Measurements from ENCODE around the gene SYCP2.
"Not testable (repeated sequence)": the region's sequence is repeated elsewhere in the genome, so short reads cannot be mapped to it uniquely, and the experiment has no call there.

Gene SYCP2, protein sequence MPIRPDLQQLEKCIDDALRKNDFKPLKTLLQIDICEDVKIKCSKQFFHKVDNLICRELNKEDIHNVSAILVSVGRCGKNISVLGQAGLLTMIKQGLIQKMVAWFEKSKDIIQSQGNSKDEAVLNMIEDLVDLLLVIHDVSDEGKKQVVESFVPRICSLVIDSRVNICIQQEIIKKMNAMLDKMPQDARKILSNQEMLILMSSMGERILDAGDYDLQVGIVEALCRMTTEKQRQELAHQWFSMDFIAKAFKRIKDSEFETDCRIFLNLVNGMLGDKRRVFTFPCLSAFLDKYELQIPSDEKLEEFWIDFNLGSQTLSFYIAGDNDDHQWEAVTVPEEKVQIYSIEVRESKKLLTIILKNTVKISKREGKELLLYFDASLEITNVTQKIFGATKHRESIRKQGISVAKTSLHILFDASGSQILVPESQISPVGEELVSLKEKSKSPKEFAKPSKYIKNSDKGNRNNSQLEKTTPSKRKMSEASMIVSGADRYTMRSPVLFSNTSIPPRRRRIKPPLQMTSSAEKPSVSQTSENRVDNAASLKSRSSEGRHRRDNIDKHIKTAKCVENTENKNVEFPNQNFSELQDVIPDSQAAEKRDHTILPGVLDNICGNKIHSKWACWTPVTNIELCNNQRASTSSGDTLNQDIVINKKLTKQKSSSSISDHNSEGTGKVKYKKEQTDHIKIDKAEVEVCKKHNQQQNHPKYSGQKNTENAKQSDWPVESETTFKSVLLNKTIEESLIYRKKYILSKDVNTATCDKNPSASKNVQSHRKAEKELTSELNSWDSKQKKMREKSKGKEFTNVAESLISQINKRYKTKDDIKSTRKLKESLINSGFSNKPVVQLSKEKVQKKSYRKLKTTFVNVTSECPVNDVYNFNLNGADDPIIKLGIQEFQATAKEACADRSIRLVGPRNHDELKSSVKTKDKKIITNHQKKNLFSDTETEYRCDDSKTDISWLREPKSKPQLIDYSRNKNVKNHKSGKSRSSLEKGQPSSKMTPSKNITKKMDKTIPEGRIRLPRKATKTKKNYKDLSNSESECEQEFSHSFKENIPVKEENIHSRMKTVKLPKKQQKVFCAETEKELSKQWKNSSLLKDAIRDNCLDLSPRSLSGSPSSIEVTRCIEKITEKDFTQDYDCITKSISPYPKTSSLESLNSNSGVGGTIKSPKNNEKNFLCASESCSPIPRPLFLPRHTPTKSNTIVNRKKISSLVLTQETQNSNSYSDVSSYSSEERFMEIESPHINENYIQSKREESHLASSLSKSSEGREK (N-terminal part only)

DNA sequence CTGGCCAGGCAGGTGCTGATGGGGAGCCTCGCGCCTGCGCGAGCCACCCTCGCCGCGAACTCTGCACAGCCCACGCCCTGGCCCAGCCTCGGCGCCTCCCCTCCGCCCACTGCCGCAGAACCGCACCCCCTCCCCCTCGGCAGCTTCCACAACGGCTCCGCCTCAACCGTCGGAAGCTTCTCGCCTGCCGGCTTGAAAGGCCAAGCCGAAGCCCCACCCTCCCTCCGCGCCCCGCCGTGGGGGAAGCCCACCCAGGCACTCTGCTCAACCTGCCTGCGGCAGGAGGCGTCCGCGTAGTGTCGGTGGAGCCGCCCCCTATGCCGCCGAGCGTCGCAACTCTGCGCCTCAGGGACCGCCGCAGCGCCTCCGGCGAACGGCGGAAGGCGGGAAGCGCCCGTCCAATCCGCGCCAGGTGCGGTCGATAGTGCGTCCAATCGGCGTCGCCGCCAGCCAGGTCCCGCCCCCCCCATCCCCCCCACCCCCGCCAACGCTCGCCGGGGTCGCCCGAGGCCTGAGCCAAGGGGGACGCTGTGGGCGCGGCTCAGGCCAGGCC is at the start of gene SYCP2:
TSS of gene SYCP2 (minus strand) at position 342 of the 553 bp plus-strand sequence. CDS start 11,224 bp downstream, outside the sequence.
- DNase-seq (ENCODE audit: low spot score), result no peak

DNA sequence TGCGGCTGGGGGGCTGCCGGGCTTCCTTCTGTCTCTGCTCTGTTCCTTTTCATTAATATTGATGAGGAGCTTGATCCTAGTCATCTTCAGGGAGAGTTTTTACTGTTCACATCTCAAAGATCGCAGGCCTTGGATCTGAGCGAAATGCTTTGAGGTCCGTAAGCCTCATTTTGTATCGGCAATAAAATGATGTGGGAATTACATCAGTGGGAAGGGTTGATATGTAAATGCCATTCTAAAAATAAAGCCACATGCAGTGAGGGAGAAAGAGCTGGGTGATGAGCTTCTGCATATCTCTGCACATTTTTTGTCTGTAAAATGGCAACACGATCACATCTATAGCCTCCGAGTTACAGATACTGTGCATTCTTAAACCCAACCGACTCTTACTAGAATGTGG is 49.6 kb upstream of the SYCP2 start:
- peak; percentile 47 for DNase-seq (ENCODE audit: low spot score)

DNA sequence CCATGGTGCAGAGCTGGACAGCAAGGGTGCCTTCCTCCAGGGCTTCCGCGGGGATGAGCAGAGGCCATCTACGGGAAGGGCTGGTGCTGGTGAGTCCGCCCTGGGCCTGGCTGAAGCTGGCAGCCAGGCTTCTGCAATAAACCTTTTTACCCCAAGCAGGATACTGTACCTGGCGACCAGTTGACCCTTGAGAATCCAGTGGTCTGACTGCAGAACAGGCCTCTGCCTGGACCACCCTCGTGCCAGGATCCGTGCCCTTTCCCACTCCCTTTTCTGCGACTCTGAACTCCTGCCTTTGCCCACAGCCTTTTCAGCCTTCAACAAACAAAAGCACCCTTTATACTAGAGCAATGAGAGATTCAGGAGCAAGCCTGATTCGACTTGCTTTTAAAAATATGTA is 43.6 kb upstream of the SYCP2 start:
- DNase-seq (ENCODE audit: low spot score), result peak; percentile 52

DNA sequence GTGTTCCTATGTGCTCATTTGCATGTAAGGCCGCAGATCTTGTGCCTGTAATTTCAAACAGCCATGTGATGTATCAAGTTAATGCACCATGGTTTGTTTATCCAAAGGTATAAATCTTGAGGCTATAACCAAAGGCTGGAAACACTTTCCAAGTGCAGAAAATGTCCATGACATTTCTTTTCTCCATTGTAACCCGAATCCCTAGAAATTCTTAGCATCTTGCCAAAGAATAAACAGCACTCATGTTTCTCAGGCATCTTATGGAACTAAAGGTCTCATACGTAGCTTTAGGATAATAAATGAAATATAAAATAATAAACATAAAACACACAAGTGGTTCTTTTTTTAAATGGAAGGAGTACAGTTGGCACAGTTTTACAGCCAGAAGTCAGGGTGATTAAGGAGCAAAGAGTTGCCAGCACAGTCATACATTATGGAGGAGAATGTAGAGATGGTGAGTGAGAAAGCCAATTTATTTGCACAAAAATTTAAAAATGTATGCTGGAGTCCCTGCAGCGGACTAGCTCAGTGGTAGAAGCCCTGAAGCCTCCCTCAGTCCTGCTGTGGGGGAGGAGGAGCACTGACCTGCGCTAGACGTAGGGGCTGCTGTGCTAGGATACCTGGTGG is 42.8 kb upstream of the SYCP2 start:
- DNase-seq (ENCODE audit: low spot score), result no peak

DNA sequence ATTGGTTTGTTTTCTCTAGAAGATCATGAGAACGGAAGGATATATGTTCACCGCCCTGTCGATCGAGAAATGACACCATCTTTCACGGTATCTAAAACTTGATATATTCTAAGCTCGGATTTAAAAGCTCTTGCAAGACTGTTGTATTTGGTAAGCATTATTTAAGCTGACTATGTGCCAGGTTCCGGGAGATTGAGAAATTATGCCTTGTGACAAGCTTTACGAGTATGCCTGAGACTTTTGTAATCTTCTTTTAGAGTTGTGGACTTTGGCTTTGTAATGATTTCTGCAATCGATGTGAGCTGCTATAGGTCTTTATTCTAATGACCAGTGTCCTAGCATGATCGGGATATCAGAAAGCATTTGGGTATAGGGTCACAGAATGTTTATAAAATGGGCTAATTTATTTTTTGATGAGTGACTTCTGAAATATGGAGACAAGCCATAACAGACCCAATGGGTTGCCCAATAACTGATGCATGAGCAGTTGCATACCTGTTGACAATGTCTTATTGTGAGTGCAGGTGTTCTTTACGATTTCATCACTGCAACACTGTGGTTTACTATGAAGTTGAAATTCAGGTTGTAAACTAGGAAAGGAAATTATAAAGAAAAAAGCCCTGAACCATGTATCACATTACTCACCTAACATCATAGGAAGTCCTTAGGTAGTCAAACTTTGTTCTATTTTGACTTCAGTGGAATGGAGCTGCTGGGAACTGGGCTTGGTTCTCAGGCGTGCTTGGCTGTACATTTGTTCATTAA is 38.8 kb upstream of the SYCP2 start:
- no peak for DNase-seq (ENCODE audit: low spot score)

DNA sequence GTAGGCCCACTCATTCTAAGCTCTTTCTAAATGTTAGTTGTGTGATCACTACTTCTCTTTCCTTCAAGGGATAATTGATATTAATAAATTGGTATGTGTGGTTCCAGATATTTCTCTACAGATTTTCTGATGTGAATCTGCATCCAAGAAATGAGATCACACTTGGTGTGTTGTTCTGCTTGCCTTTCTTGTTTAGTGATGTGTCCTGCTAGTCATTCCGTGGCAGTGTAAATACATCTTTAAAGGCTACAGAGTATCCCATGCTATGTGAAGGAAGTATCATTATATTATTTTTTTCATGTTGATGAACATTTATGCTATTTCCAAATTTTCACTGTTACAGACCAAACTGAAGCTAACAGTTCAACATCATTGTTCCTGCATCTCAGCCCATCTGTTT is 38.0 kb upstream of the SYCP2 start:
- no peak for DNase-seq (ENCODE audit: low spot score)

DNA sequence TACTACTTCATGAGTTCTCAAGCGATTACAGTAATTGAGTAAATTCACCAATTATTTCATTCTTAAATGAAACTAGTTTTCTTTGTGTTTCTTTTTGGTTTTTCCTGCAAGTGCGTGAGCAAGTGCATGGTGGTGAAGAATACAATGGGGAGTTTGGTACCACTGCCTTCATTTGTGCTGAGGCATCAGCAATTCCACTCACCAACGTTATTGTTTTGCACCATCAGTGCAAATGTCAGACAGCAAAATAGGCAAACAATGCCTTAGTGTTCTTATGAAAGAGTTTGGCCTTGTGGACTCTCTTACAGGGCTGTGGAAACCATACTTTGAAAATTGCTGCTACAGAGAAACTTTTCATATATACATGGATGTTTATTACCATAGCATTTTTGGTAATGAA is 33.0 kb upstream of the SYCP2 start:
- DNase-seq (ENCODE audit: low spot score), result peak; percentile 85

DNA sequence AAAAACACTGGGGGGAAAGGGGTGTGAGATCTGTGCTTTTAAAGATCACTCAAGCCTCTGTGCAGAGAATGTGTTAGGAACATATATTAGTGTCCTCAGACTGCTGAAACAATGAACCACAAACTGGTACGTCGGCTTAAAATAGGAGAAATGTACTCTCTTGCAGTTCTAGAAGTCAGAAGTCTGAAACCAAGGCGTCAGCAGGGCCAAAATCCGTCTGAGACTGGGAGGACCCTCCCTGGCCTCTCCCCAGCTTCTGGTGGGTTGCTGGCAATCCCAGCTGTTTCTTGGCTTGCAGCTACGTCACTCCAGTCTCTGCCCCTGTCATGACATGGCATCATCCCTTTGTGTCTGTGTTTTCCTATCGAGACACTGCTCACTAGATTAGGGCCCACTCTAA is 28.7 kb upstream of the SYCP2 start:
- no peak for DNase-seq (ENCODE audit: low spot score)

DNA sequence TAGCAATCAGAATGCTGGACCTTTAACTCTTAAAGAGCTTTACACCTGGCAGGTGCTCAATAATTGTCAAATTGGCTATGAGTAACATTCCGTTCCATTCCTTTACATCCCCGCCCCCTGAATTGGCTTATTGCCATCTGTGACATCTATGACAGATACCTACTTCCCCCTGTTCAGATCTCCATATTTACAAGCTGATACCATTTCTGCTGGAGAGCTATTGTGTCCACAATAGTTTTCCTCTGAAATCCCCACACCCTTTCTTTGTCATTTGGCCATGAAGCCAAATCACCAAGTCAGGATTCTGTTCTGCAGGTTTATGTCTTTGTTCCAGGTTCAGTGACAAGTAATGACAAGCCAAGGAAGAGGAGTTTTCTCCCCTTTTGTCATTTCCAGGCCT is 28.0 kb upstream of the SYCP2 start:
- no peak for DNase-seq (ENCODE audit: low spot score)

DNA sequence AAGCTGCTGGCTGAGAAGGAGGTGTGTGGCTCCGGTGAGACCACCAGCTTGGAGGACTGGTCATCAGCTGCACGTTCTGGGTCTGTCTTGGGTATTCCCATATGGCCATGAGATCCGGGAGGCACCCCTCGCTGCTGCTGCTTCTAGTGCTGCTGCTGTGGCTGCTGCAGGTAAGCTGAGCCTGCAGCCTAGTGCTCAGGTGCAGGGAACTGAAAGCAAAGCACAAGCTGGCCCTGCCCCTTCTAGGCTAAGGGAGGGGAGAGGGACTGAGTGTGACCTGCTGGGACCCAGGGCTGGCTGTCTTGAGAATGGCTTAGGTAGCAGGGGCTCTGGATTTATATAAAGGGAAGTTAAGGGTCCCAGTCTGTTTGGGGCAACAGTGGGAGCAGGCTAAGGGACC is 25.2 kb upstream of the SYCP2 start:
- no peak for DNase-seq (ENCODE audit: low spot score)

DNA sequence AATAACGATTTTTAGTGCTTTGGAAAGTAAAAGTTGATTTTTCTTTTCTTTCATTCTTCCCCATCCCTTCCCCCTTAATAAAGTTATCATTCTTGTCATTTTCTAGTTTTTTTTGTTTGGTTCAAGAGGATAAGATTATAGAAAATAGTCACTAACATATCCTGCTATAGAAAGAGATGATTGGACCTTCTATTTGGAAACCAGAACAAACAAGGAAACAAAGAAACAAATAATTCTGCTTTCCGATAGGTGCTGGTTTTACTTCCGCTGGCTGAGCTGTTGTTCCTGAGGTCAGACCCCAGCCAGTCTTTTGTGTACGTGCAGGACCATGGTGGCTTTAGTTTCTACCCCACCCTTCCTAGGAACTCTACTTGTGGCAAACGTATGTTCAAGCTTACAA is 24.7 kb upstream of the SYCP2 start, which contains the start of gene CDH26:
TSS of gene CDH26 (plus strand) at position 301 of the 400 bp plus-strand sequence. CDS start 304 bp downstream, outside the sequence.
- DNase-seq (ENCODE audit: low spot score), result no peak

DNA sequence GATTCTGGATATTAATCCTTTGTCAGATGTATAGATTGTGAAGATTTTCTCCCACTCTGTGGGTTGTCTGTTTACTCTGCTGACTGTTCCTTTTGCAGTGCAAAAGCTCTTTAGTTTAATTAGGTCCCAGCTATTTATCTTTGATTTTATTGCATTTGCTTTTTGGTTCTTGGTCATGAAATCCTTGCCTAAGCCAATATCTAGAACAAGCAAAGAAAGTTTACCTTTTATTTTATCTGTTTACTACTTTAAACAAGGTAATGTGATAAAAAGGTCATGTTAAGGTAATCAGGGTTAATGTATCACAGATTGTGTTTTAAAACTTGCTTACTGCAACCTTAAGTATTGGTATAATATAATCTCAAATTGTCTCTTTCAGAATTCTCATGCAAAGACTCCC is 24.1 kb upstream of the SYCP2 start:
- DNase-seq (ENCODE audit: low spot score), result not testable (repeated sequence)

DNA sequence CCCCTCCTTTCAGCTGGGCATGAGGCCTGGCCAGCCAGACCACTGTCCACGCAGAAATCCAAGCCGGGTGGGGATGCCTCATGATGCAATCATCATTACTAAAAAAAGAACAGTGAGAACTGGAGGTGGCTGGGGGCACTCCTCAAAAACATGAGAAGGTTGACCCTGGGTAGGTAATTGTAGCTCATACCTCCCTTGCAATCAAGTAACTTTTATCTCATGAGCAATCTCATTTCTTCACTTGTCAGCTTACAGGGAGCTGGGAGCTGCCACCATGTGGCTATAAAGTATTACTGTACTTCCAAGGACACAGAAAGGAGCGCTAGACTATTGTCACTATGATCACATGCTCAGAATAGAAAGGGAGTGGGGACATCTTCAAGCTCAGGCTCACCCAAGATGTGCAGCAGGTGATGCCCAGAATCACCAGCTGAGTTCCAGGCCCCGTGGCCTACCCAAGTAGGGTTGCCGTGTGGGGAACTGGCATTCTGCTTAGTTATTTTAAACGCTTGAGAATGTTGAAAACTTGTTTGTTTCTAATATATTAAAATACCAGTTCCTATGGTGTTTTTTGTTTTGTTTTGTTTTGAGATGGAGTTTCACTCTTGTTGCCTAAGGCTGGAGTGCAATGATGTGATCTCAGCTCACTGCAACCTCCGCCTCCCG is 21.8 kb upstream of the SYCP2 start:
- peak; percentile 60 for DNase-seq (ENCODE audit: low spot score)

DNA sequence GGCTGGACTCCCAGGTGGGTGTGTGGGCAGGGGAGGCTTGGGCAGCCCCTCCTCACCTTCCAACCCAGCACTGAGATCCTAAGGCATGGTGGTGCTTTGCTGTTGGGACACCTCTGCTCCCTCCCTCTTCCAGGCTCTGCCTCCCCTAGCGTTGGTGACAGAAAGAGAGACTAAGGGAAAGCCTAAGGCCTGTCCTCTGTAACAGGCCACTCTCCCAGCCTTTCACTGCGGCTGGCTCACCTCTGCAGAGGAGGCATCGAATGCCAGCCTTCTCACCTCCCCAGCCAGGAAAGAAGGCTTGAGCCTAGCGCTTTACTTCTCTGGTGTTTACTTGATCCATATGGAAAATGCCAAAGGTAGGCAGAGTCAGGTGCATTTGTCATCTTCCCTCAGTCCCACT is 21.3 kb upstream of the SYCP2 start:
- no peak for DNase-seq (ENCODE audit: low spot score)

DNA sequence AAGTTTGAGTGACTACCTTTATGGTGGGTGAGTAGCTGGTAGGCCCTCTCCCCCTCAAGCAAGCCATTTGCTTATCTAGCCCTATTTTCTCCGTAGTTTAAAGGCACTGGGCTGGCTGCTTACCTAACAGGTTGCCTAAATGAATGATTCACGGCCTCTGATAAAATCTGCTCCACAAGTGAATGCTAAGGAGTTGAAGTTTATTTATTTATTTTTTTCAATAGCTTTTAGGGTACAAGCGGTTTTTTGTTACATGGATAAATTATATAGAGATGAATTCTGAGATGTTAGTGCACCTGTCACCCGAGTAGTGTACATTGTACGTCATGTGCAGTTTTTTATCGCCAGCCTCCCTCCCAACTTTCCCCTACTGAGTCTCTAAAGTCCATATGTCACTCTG is 16.5 kb upstream of the SYCP2 start:
- no peak for DNase-seq (ENCODE audit: low spot score)

DNA sequence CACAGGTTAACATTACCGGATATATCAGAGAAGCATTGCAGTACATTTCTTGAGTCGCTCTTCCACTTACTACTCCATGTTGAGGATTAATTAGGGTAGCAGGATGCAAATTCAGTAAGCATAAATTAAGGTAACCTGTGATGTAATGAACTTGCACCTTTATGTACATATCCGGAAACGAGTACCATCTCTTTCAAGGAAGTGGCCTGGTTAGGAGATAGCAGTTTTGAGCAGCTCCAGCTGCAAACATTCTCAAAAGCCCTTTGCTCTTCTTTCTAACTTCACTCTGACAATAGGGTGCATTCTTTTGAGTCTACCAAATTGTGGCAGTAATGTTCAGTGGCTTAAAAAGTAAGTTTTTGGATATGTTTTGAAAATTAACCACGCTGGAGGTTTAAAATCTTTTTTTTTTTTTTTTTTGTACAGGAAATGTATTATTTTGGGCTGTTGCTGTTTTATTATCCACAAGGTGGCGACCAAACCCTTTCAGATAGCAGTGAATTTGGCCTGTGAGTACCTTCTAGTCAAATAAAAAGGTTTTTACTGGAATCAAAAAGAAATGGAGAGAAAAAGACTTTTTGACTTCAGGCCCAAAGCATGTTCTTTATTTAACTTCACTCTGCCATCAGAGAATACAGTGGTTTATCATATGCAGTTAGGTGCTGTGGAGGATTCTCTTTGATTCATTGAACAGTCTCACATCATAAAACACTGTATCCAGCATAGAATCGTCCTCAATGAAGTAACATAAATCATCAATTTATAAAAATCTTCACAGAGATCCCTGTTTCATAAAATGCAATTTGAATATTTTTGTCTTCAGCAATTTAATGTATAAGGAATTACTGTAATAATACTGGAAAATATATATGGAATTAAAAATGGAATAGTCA is 15.6 kb upstream of the SYCP2 start:
- DNase-seq (ENCODE audit: low spot score), result peak; percentile 66

DNA sequence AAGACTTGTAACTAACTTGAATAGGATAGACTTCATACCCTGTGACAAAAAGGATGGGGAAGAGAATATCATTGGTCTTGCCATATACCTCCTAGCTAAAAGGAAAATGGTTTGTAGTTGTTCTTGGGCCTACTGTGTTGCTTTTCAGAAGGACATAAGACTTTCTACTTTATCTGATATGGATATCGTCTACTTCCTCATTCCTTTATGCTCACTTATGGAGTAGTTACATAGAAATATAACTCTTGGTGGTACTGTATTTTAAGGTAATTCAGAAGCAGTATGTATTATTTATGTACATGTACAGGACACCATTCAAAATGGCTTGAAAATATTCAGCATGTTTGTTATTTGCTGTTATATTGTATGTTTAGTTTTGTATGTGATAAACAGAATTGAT is 14.8 kb upstream of the SYCP2 start:
- no peak for DNase-seq (ENCODE audit: low spot score)

DNA sequence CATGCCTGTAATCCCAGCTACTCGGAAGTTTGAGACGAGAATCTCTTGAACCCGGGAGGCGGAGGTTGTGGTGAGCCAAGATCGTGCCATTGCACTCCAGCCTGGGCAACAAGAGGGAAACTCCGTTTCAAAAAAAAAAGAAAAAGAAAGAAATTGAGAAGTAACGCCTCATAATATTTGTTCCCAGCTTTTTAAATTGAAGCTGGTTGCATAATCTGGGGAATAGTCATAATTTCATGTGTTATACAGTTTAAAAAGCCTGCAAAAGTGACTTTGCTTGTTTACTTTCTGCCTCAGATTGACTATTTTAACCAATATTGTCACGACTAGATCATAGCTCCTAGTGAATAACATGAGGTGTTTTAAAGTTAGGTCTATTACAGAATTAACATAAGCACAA is 13.9 kb upstream of the SYCP2 start:
- DNase-seq (ENCODE audit: low spot score), result no peak

DNA sequence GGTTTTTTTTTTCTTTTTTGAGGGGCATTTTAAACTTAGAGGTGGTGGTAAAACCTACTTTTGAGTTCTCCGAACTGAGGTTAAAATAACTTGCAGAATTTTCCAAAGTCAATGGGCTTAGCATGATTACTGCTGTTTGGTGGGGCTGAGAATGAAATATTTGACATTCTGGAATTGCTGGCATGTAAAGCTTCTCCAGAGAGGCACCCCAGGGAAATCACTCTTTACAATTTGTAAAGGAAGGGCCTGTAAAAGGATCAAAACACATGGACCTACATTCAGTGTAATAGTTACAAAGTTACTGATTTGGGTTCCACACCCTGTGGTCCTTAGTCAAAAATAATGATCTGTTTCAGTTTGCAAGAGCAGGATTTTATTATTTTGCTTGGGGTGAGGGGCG is 12.3 kb upstream of the SYCP2 start:
- no peak for DNase-seq (ENCODE audit: low spot score)
